ENCODE data around the gene CNTNAP1.

Gene CNTNAP1

GRCh38 chr17:42655528-42655927, 26.8 kb upstream of the CNTNAP1 start:
- TF ChIP-seq TAF1 (IDR thresholded peaks at IDR 0.05; ENCODE audit: borderline replicate concordance, insufficient read depth, low read length) (no peak), SIN3A (IDR thresholded peaks at IDR 0.05; ENCODE audit: borderline replicate concordance, insufficient read depth, low read length) (no peak), FOXP2 (optimal IDR thresholded peaks at IDR 0.05; ENCODE audit: borderline replicate concordance, extremely low read depth, extremely low read length, insufficient read depth) (no peak), POLR2AphosphoS5 (IDR thresholded peaks at IDR 0.05; ENCODE audit: low read depth, low read length) (no peak), REST (IDR thresholded peaks at IDR 0.05; ENCODE audit: insufficient read depth in 1 of 2, low read depth in 2 of 2, low read length in 2 of 2) (no peak)

DNA sequence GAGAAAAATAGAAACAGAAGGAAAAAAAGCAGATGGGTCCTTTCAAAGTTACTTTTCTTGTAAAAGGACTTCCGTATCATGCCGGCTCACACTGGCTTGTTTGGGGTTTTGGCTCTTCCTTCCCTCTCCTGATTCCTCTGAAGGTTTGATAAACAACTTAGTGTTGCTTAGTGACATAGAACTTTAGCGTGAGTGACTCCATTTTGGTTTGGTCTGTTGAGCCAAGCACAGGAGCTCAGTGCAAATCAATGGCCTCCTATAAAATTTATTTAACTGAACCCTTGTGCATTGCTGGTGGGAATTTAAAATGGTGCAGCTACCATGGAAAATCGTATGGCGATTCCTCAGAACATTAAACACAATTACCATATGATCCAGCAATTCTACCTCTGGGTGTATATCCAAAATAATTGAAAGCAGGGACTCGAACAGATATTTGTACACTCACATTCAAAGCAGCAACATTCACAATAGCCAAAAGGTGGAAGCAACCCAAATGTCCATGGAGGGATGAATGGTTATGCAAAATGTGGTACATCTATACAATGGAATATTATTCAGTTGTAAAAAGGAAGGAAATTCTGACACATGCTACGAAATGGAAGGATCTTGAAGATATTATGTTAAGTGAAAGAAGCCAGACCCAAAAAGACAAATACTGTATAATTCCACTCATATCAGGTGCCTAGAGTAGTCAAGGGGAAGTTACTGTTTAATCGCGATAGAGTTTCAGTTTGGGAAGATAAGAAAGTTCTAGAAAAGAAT, 24.3 kb upstream of the CNTNAP1 start:
- no peak for TF ChIP-seq FOXP2 (optimal IDR thresholded peaks at IDR 0.05; ENCODE audit: borderline replicate concordance, extremely low read depth, extremely low read length, insufficient read depth)
- TF ChIP-seq TAF1 (IDR thresholded peaks at IDR 0.05; ENCODE audit: borderline replicate concordance, insufficient read depth, low read length), result no peak
- no peak for TF ChIP-seq POLR2AphosphoS5 (IDR thresholded peaks at IDR 0.05; ENCODE audit: low read depth, low read length)
- TF ChIP-seq SIN3A (IDR thresholded peaks at IDR 0.05; ENCODE audit: borderline replicate concordance, insufficient read depth, low read length), result no peak
- TF ChIP-seq REST (IDR thresholded peaks at IDR 0.05; ENCODE audit: insufficient read depth in 1 of 2, low read depth in 2 of 2, low read length in 2 of 2), result no peak

DNA sequence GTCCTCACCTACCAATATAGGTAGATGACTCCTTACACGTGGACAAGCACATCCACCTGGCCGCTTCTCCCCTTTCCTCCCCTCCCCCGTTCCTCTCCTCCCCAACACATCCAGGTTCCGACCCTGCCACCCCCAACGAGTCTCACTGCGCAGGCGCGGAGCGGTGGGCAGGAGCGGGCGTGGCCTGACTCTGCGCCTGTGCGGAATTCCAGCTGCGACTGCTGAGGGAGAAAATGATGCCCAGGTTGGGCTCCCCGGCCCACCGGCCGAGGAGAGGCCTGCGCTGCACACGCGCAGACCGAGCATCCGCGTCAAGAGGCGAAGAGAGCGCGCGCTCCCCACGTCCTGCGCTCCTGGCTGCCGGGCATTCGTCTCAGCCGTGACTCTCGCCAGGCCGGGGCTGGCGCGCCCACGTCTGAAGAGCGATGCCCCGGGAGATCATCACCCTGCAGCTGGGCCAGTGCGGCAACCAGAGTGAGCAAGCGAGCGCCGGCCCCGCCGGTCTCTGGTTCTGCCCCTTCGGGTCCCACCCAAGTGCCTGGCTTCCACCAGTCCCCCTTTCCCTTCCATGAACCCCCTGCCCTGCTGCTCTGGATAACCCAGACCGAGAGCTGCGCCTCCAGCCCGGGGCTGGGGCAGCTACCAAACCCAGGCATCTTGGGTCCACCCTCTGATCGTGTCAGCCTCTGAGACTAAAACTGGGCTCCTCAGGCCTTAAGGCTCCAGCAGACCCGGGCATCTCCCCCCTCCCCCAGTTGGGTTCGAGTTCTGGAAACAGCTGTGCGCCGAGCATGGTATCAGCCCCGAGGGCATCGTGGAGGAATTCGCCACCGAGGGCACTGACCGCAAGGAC, 23.0 kb upstream of the CNTNAP1 start, which contains the start of gene TUBG2:
Gene TUBG2, plus strand, starts transcription at position 206 of the 853 bp plus-strand sequence. Its CDS starts 220 bp downstream, at position 426.
- TF ChIP-seq TAF1 (IDR thresholded peaks at IDR 0.05; ENCODE audit: borderline replicate concordance, insufficient read depth, low read length) (peak; percentile 82; the same call in 1 of the 2 replicates), REST (IDR thresholded peaks at IDR 0.05; ENCODE audit: insufficient read depth in 1 of 2, low read depth in 2 of 2, low read length in 2 of 2) (peak in 1 of 2 experiments; percentile 12; a peak in 1 of 4 replicates), SIN3A (IDR thresholded peaks at IDR 0.05; ENCODE audit: borderline replicate concordance, insufficient read depth, low read length) (0 out of 2 replicates have a peak, but pooled peaks have one; percentile 54), FOXP2 (optimal IDR thresholded peaks at IDR 0.05; ENCODE audit: borderline replicate concordance, extremely low read depth, extremely low read length, insufficient read depth) (peak; percentile 59), POLR2AphosphoS5 (IDR thresholded peaks at IDR 0.05; ENCODE audit: low read depth, low read length) (peak; percentile 83)

GRCh38 chr17:42660692-42661345, 21.5 kb upstream of the CNTNAP1 start:
- TF ChIP-seq FOXP2 (optimal IDR thresholded peaks at IDR 0.05; ENCODE audit: borderline replicate concordance, extremely low read depth, extremely low read length, insufficient read depth), result no peak

GRCh38 chr17:42665581-42666001, 16.7 kb upstream of the CNTNAP1 start:
- TF ChIP-seq FOXP2 (optimal IDR thresholded peaks at IDR 0.05; ENCODE audit: borderline replicate concordance, extremely low read depth, extremely low read length, insufficient read depth) (no peak), REST (IDR thresholded peaks at IDR 0.05; ENCODE audit: insufficient read depth in 1 of 2, low read depth in 2 of 2, low read length in 2 of 2) (no peak), SIN3A (IDR thresholded peaks at IDR 0.05; ENCODE audit: borderline replicate concordance, insufficient read depth, low read length) (no peak), POLR2AphosphoS5 (IDR thresholded peaks at IDR 0.05; ENCODE audit: low read depth, low read length) (no peak), TAF1 (IDR thresholded peaks at IDR 0.05; ENCODE audit: borderline replicate concordance, insufficient read depth, low read length) (no peak)
